AG09309 (cell line): ENCODE data around the gene SLC43A3.

Experiments
- DNase-seq: peaks from one replicate; pipeline ENCODE4 v3.0.0-alpha.2; 2010; ENCODE audit warnings: low read depth
- H3K4me3 ChIP-seq: 2 replicates; pipeline ENCODE4 v1.5.1; 2011; ENCODE audit warnings: mild to moderate bottlenecking, low read depth, low read length, moderate library complexity; ENCODE audit not compliant: control insufficient read depth
- CTCF ChIP-seq: IDR thresholded peaks from 2 replicates; pipeline ENCODE4 v1.5.1; 2011; ENCODE audit warnings: mild to moderate bottlenecking, low read depth, low read length, inconsistent platforms; ENCODE audit not compliant: insufficient read depth, control insufficient read depth; ENCODE audit errors: missing control alignments

The SLC43A3 gene

DNA sequence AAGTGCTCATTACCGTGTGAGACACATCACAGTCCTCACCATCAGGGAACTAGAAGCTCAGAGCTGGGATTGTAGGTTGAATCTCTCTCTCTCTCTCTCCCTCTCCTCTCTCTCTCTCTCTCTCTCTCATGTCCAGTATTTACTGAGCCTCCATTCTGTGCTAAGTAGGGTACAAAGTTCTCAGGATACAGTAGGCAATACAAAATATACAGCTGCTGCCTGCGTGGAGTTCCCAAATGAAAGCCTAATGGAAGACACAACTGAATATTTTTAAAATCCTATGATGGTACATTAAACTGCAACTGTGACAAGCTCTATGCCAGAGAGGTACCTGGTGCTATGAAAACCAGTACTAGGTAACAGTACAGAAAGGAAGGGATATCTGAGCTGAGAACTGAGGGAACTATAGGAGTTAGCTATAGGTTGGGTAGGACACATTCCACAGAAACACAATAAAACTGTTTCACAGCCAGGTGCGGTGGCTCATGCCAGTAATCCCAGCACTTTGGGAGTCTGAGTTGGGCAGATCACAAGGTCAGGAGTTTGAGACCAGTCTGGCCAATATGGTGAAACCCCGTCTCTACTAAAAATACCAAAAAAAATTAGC is 26.8 kb downstream of the SLC43A3 start:
- DNase-seq: no peak
- no peak for TF ChIP-seq CTCF

DNA sequence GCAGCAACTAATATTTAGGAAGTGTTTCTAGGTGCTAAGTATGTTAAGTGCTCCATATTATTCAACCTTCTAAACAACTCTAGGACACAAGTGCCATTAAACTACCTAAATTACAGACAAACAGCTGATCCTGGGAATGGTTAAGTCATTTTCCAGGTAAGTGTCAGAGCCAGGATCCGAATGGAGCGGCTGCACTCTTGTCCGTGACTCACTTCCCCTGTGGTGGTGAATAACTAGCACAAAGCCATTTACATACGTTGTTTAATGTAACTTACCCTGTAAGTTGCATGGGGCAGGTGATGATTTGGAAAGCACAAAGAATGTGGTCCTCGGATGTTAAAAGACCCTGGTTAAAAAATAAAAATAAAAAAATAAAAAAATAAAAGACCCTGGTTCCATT is 27.7 kb downstream of the SLC43A3 start:
- no peak for TF ChIP-seq CTCF
- no peak for DNase-seq
- H3K4me3 ChIP-seq: no peak overlapping the region

More for the DNA sequence above, 26.8 kb downstream of the SLC43A3 start:
- no peak overlapping the region for H3K4me3 ChIP-seq

DNA sequence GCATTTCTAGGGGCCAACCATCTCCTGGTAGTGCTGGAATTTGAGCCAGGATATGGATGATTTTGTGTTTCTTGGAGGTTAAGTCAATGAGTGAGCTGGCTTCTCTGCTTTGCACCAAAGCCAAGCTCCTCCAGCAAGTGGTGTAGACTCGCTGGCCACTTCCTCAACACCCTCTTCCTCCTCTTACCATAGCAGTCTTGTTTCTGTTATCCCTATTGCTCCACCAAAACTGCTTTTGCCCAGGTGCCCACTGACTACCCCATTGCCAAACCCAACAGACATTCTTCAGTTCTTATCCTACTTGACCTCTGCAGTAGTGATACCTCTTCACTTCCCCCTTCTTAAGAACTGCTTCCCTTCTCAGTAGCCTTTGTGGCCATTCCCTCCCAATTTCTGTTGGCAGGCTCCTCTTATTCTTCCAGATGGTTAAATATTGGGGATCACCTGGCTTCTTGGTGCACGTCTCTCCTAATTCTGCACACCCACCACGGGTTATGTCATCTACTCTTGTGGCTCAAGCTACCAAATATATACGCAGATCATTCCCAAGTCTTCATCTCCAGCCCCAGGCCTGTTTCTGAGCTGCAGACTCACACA is 29.4 kb downstream of the SLC43A3 start:
- DNase-seq: no peak
- TF ChIP-seq CTCF: no peak
- H3K4me3 ChIP-seq: no peak overlapping the region

DNA sequence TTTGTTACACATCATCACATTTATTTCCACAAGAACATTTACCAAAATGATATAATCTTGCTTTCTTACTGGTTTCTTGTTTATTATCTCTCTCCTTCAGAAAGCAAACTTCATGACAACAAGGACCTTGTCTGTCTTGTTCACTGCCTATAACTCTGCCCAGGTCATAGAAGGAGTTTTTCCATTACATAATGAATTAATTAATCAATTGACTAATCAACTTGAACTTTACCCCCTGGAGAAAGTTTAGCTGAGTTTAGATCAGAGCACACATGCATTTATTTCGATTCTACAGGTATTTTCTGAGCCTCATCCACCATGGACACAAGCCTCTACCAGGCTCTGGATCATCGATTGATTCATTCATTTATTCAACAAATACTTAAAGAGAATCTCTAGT is 30.2 kb downstream of the SLC43A3 start:
- no peak for DNase-seq
- no peak overlapping the region for H3K4me3 ChIP-seq
- no peak for TF ChIP-seq CTCF

GRCh38 chr11:57395905-57396623 is 30.9 kb downstream of the SLC43A3 start:
- no peak for DNase-seq
- no peak overlapping the region for H3K4me3 ChIP-seq
- TF ChIP-seq CTCF: no peak

- DNase-seq: no peak
- H3K4me3 ChIP-seq: no peak overlapping the region
- no peak for TF ChIP-seq CTCF
These were observed 32.5 kb downstream of the SLC43A3 start for GRCh38 chr11:57394203-57394965.
